ENCODE measurements around the gene HSD17B2. TPM values are rescaled to one million over a fixed set of nuclear protein-coding genes. Genes with fewer than 3 reads are reported as not detected.

Gene HSD17B2
- total RNA-seq, 2 donors from 2014 or later = not detected

DNA sequence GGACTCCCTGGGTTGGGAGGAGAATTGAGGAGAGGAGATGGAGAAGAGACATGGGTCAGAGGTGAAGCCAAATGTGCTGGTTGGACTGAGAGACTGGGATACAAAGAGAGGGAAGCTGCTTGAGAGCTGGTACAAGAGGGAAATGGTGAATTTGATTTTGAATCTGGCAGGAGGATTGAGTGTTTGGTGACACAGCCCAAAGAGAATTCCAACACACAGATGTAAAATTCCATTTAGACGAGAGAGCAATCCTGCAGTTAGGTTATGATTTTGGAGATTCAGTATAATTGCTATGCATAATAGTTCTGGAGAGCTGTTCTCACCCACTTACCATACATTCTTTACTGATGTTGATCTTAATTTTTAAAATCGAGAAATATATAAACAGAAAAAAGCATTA is 57.7 kb downstream of the HSD17B2 start:
- ATAC-seq (ENCODE audit: insufficient number of reproducible peaks, low FRiP score, low read depth) = no peak
- Histone ChIP-seq H3K4me3 (no peak overlapping the region), H3K27me3 (replicated peaks; ENCODE audit: insufficient read depth) (no peaks in the 10 kb centered on the region), H3K9me3 (no peaks in the 10 kb centered on the region), H3K36me3 (no peaks in the 10 kb centered on the region), H3K27ac (no peak overlapping the region), H3K4me1 (ENCODE audit: control insufficient read depth in 1 of 2, low read depth in 2 of 2) (no peaks in the 10 kb centered on the region)
- no peak for DNase-seq (ENCODE audit: low spot score)
- TF ChIP-seq, protein P1, sequence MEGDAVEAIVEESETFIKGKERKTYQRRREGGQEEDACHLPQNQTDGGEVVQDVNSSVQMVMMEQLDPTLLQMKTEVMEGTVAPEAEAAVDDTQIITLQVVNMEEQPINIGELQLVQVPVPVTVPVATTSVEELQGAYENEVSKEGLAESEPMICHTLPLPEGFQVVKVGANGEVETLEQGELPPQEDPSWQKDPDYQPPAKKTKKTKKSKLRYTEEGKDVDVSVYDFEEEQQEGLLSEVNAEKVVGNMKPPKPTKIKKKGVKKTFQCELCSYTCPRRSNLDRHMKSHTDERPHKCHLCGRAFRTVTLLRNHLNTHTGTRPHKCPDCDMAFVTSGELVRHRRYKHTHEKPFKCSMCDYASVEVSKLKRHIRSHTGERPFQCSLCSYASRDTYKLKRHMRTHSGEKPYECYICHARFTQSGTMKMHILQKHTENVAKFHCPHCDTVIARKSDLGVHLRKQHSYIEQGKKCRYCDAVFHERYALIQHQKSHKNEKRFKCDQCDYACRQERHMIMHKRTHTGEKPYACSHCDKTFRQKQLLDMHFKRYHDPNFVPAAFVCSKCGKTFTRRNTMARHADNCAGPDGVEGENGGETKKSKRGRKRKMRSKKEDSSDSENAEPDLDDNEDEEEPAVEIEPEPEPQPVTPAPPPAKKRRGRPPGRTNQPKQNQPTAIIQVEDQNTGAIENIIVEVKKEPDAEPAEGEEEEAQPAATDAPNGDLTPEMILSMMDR (IDR thresholded peaks at IDR 0.05) = no peak

DNA sequence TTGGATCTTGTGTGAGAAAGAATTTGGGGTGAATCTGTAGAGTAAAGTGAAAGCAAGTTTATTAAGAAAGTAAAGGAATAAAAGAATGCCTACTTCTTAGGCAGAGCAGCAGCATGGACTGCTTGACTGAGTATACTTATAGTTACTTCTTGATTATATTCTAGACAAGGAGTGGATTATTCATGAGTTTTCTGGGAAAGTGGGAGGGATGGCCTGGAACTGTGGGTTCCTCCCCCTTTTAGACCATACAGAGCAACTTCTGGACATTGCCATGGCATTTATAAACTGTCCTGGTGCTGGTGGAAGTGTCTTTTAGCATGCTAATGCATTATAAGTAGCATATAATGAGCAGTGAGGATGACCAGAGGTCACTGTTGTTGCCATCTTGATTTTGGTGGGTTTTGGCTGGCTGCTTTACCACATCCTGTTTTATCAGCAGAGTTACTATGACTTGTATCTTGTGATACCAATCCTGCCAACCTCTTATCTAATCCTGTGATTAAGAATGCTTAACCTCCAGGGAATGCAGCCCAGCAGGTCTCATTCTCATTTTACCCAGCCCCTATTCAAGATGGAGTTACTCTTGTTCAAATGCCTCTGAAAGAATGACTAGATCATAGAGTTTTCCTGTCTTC is 58.7 kb downstream of the HSD17B2 start:
- Histone ChIP-seq H3K36me3 (no peaks in the 10 kb centered on the region), H3K27ac (no peak overlapping the region), H3K27me3 (replicated peaks; ENCODE audit: insufficient read depth) (no peaks in the 10 kb centered on the region), H3K4me1 (ENCODE audit: control insufficient read depth in 1 of 2, low read depth in 2 of 2) (no peaks in the 10 kb centered on the region), H3K4me3 (no peak overlapping the region), H3K9me3 (no peaks in the 10 kb centered on the region)
- TF ChIP-seq, protein P1 (IDR thresholded peaks at IDR 0.05) = no peak
- no peak for DNase-seq (ENCODE audit: low spot score)
- no peak for ATAC-seq (ENCODE audit: insufficient number of reproducible peaks, low FRiP score, low read depth)

DNA sequence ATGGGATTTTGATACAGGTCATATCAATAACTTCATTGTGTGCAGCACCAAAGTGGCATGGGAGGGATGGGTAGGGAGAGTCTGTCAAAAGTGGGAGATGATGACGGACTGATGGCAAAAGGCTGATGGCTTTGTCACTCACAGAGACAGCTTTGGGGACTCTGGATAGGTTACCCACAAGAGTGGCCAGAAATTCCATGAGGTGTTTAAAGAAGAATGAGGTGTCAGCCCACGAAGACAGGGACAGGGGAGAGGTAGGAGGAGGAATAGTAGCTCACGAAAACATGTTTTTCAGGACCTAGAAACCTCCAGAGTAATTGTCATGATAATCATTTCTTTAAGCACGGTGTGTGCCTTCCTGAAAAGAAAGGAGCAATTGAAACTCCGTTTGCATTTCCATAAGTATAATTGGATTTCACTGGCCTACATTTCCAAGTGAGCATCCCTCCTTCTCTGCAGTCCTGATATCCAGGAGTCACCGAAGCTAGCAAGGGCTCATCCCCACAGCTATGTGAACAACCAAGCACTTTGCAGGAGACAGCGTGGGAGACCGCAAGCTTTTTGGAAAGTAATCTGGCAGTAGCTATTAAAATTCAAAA is 60.0 kb downstream of the HSD17B2 start:
- Histone ChIP-seq H3K36me3 (no peaks in the 10 kb centered on the region), H3K4me1 (ENCODE audit: control insufficient read depth in 1 of 2, low read depth in 2 of 2) (no peaks in the 10 kb centered on the region), H3K27ac (no peak overlapping the region), H3K27me3 (replicated peaks; ENCODE audit: insufficient read depth) (no peaks in the 10 kb centered on the region), H3K4me3 (no peak overlapping the region), H3K9me3 (no peaks in the 10 kb centered on the region)
- TF ChIP-seq, protein P1 (IDR thresholded peaks at IDR 0.05) = no peak
- ATAC-seq (ENCODE audit: insufficient number of reproducible peaks, low FRiP score, low read depth) = no peak
- no peak for DNase-seq (ENCODE audit: low spot score)

DNA sequence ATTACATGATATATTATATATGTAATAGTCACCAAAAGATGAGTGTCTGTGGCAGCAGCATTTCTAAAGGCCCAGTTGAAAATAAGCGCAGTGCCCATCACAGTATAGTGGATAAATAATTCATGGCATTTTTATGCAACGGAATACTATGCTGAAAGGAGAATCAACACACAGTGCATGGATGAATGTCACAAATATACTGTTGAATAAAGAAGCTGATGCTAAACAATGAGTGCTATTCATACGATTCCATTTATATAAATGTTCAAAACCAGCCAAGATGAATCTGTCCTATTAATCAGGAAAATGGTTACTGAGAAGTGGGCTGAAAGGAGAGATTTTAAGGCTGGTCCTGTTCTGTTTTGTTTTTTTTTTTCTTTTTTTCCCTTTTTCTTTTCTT is 61.6 kb downstream of the HSD17B2 start:
- Histone ChIP-seq H3K27me3 (replicated peaks; ENCODE audit: insufficient read depth) (no peaks in the 10 kb centered on the region), H3K9me3 (no peaks in the 10 kb centered on the region), H3K27ac (no peak overlapping the region), H3K36me3 (no peaks in the 10 kb centered on the region), H3K4me3 (no peak overlapping the region), H3K4me1 (ENCODE audit: control insufficient read depth in 1 of 2, low read depth in 2 of 2) (no peaks in the 10 kb centered on the region)
- ATAC-seq (ENCODE audit: insufficient number of reproducible peaks, low FRiP score, low read depth) (no peak), DNase-seq (ENCODE audit: low spot score) (no peak)
- TF ChIP-seq, protein P1 (IDR thresholded peaks at IDR 0.05) = no peak

DNA sequence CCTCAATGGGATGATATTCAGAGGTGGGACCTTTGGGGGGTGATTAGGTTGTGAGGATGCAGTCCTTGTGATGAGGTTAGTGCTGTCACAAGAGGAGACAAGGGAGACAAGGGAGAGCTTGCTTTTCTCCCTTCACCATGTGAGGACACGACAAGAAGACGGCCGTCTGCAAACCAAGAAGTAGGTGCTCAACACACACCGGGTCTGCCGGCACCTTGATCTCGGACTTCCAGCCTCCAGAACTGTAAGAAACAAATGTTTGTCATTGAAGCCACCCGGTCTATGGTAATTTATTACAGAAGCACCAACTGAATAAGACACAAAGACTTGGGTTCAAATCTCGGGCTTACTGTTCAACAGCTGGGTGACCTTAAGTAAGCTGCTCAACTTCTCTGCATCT is 70.1 kb downstream of the HSD17B2 start:
- Histone ChIP-seq H3K4me3 (no peak overlapping the region), H3K27me3 (replicated peaks; ENCODE audit: insufficient read depth) (no peaks in the 10 kb centered on the region), H3K27ac (no peak overlapping the region), H3K36me3 (no peaks in the 10 kb centered on the region), H3K9me3 (no peaks in the 10 kb centered on the region), H3K4me1 (ENCODE audit: control insufficient read depth in 1 of 2, low read depth in 2 of 2) (no peaks in the 10 kb centered on the region)
- TF ChIP-seq, protein P1 (IDR thresholded peaks at IDR 0.05) = no peak
- no peak for DNase-seq (ENCODE audit: low spot score)
- no peak for ATAC-seq (ENCODE audit: insufficient number of reproducible peaks, low FRiP score, low read depth)

All from thoracic aorta (tissue), 2 donors.